ENCODE results near the gene GLE1. TPM values are rescaled to one million over a fixed set of nuclear protein-coding genes. Genes with fewer than 3 reads are reported as not detected.
A peak's percentile ranks its signal among the peaks of the same experiment; 100 is the strongest.

GLE1 gene
- total RNA-seq, 1 experiment from 2014 or later, result 19.0 TPM

DNA sequence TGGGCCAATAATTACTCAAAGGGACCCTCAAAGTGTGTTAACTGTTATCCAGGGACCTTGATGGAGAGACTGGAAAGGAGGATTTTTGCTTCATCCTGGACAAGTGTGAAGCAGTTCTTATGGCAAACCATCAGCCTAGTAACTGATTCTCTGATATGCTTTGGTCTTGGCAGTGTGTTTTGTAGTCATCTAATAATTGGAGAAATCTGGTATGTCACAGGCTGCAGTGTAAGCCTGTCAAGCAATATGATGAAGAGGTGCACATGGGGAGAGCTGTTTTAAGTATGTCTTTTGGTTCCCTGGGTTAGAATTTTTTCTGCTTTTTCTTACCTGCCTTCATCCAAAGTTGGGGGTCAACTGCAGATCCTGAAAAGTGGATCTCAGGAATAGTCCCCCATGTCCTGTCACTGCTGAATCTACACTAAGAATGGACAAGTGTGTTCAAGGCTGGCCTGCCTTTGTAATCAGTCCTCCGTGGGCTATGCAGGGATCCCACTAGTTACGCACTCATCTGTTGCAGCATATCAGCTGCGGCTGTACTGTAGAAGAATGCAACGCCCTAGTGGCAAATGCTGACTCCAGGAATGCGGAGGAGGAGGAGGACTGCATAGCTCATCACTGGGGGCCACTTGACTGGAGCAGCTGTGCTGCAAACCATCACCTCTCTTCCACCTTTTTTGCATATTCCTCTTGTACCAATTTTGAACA is 49.8 kb downstream of the GLE1 start:
- peaks cover 5% of the 10 kb centered on the region for H3K79me1 ChIP-seq (ENCODE audit: insufficient read depth, low read depth, low read length, poor library complexity, severe bottlenecking)
- H2AFZ ChIP-seq (ENCODE audit: low read length), result no peak overlapping the region
- no peak overlapping the region for H3K27ac ChIP-seq (ENCODE audit: insufficient read length, low read depth, low read length)
- H3K23me2 ChIP-seq (ENCODE audit: insufficient read length, low read depth, low read length, poor library complexity, severe bottlenecking), result peaks cover 5% of the 10 kb centered on the region
- H3K4me3 Mint-ChIP-seq, result no peak overlapping the region
- H3K9me3 Mint-ChIP-seq, result no peaks in the 10 kb centered on the region; a peak in 1 of 5 replicates
- H3K9ac ChIP-seq (ENCODE audit: extremely low read depth, insufficient read length, low read length), result no peak overlapping the region
- H3K23ac ChIP-seq (ENCODE audit: insufficient read length, low read depth, low read length), result no peak overlapping the region
- no peaks in the 10 kb centered on the region for H4K20me1 ChIP-seq (ENCODE audit: control insufficient read depth, insufficient read depth, insufficient read length)
- no peak overlapping the region for H2AK5ac ChIP-seq (ENCODE audit: insufficient read length, low read length)
- no peak overlapping the region for H2BK120ac ChIP-seq (ENCODE audit: low read depth, low read length, poor library complexity, severe bottlenecking)
- no peak overlapping the region for H4K5ac ChIP-seq (ENCODE audit: insufficient read length, low read depth, low read length)
- H3K27me3 ChIP-seq (ENCODE audit: insufficient read depth, low read length), result no peaks in the 10 kb centered on the region
- no peak overlapping the region for H2BK20ac ChIP-seq (ENCODE audit: low read depth, low read length, poor library complexity, severe bottlenecking)
- H4K8ac ChIP-seq (replicated peaks; ENCODE audit: insufficient read length, low read depth, low read length), result no peak overlapping the region
- TF ChIP-seq, protein P1, sequence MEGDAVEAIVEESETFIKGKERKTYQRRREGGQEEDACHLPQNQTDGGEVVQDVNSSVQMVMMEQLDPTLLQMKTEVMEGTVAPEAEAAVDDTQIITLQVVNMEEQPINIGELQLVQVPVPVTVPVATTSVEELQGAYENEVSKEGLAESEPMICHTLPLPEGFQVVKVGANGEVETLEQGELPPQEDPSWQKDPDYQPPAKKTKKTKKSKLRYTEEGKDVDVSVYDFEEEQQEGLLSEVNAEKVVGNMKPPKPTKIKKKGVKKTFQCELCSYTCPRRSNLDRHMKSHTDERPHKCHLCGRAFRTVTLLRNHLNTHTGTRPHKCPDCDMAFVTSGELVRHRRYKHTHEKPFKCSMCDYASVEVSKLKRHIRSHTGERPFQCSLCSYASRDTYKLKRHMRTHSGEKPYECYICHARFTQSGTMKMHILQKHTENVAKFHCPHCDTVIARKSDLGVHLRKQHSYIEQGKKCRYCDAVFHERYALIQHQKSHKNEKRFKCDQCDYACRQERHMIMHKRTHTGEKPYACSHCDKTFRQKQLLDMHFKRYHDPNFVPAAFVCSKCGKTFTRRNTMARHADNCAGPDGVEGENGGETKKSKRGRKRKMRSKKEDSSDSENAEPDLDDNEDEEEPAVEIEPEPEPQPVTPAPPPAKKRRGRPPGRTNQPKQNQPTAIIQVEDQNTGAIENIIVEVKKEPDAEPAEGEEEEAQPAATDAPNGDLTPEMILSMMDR (conservative IDR thresholded peaks at IDR 0.05), result peak; percentile 19; the same call in 1 of the 3 replicates
- H3K9me3 ChIP-seq (ENCODE audit: control insufficient read depth, low read depth, low read length), result no peaks in the 10 kb centered on the region
- peaks cover 9% of the 10 kb centered on the region for H3K4me1 ChIP-seq (ENCODE audit: insufficient read depth, low read length)
- H3K27ac Mint-ChIP-seq, result no peak overlapping the region
- DNase-seq, result peak; percentile 69
- WGBS (ENCODE audit: extremely low coverage, insufficient read length, low lambda C conversion rate), result no CpG with 5 or more reads among the region's 5 CpGs
- no peak overlapping the region for H3K56ac ChIP-seq (ENCODE audit: insufficient read length, low read depth, low read length)
- no peak overlapping the region for H2BK12ac ChIP-seq (ENCODE audit: insufficient read length, low read depth, low read length)
- H3K79me2 ChIP-seq (ENCODE audit: insufficient read depth, low read length), result peaks cover 1% of the 10 kb centered on the region; the same call in 1 of the 2 replicates
- H4K91ac ChIP-seq (ENCODE audit: insufficient read length, low read depth, low read length), result no peak overlapping the region
- H3K18ac ChIP-seq (ENCODE audit: insufficient read length, low read depth, low read length), result no peak overlapping the region
- H3K36me3 Mint-ChIP-seq (ENCODE audit: insufficient read depth in 1 of 3, low read depth in 3 of 3), result peaks cover 0 to 4% (median 0%) of the 10 kb centered on the region in 3 experiments; a peak in 1 of 7 replicates
- no peak overlapping the region for H3T11ph ChIP-seq (ENCODE audit: low read length)
- no peak overlapping the region for H2BK5ac ChIP-seq (ENCODE audit: insufficient read length, low read length)
- peaks cover 21 to 34% of the 10 kb centered on the region in 2 experiments for H3K4me1 Mint-ChIP-seq
- no peak overlapping the region for H3K4ac ChIP-seq (ENCODE audit: low read depth, low read length)
- no peak overlapping the region for H3K14ac ChIP-seq (ENCODE audit: insufficient read depth, low read length)
- H3K27me3 Mint-ChIP-seq (ENCODE audit: low read depth), result peaks cover 3% of the 10 kb centered on the region; the same call in 1 of the 2 replicates
- peak overlapping the region; percentile 90 for H3K4me2 ChIP-seq (ENCODE audit: insufficient read depth, insufficient read length, low read length)
- H2BK15ac ChIP-seq (ENCODE audit: low read depth, low read length), result no peak overlapping the region

Data from H9 (cell line).